ENCODE data around the gene FOXF1. TPM values are rescaled to one million over a fixed set of nuclear protein-coding genes. Genes with fewer than 3 reads are reported as not detected.

FOXF1 gene
- total RNA-seq, 1 experiment from 2014 or later, result not detected

DNA sequence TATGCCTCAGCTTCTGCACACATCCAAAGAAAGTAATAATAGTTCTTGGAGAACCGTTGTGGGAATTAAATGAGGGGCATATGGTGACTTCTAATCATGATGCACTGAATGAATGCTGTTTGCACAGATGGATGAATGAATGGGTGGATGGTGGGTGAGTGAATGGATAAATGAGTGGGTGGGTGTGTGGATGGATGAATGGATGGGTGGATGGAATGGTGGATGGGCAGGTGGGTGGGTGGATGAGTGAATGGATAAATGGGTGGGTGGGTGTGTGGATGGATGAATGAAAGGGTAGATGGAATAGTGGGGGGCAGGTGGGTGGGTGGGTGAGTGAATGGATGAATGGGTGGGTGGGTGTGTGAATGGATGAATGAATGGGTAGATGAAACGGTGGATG lies 44.9 kb upstream of the FOXF1 start:
- TF ChIP-seq, protein P1, sequence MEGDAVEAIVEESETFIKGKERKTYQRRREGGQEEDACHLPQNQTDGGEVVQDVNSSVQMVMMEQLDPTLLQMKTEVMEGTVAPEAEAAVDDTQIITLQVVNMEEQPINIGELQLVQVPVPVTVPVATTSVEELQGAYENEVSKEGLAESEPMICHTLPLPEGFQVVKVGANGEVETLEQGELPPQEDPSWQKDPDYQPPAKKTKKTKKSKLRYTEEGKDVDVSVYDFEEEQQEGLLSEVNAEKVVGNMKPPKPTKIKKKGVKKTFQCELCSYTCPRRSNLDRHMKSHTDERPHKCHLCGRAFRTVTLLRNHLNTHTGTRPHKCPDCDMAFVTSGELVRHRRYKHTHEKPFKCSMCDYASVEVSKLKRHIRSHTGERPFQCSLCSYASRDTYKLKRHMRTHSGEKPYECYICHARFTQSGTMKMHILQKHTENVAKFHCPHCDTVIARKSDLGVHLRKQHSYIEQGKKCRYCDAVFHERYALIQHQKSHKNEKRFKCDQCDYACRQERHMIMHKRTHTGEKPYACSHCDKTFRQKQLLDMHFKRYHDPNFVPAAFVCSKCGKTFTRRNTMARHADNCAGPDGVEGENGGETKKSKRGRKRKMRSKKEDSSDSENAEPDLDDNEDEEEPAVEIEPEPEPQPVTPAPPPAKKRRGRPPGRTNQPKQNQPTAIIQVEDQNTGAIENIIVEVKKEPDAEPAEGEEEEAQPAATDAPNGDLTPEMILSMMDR (IDR thresholded peaks at IDR 0.05; ENCODE audit: unreplicated experiment), result no peak
- CTCF ChIA-PET, result no interaction called here
- H3K27me3 Mint-ChIP-seq (ENCODE audit: unreplicated experiment), result peaks cover 69% of the 10 kb centered on the region
- H3K36me3 Mint-ChIP-seq (ENCODE audit: insufficient read depth, unreplicated experiment), result no peaks in the 10 kb centered on the region
- H3K4me1 Mint-ChIP-seq (ENCODE audit: low read depth, unreplicated experiment), result no peaks in the 10 kb centered on the region
- H3K4me3 Mint-ChIP-seq (ENCODE audit: low read depth, unreplicated experiment), result no peak overlapping the region
- H3K27ac Mint-ChIP-seq (ENCODE audit: unreplicated experiment), result no peak overlapping the region
- intact Hi-C loops (cut with micrococcal nuclease; ENCODE audit: unreplicated experiment), result no loop called here
- peaks cover 8% of the 10 kb centered on the region for H3K9me3 Mint-ChIP-seq (ENCODE audit: low read depth, unreplicated experiment)
- DNase-seq, result no peak
- BruUV-seq (replicated peaks), result no TSS peak

DNA sequence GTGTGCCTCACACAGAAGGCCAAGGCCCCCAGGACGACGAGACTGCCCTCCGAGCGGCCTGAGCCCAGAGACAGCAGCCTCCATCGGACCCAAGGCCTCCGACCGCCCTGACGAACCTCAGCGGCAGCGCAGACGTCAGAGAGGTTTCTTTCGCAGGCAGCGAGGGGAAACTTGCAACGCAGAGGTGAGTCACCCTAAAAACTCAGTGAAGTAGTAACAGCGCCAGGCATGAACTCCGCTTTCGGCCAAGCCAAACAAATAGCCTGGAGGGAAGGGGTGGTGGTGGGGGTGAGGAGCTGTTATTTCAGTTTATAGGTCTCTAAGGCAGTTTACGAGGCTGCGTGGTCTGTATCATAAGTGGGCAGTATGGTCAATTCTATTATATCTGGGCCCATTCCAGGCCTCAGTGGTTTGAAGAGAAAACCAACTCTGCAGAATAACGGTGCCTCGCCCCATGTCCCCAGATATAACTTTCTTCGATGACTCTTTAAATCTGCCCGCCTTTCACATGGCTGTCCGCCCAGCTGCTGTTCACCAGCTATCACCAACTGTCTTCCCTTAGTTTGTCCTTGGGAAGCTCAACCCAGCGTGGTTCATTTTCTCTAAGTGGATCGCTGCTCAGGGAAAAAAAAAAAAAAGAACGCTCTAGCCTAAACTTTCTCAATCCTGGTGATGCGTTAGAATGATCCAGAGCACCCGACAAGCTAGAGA lies 43.5 kb upstream of the FOXF1 start:
- CTCF ChIA-PET, result interaction anchor here (0.6 kb wide), 1 partner anchor 471 kb away, joined by 3 read pairs; no protein-coding TSS in a partner anchor
- Mint-ChIP-seq H3K36me3 (ENCODE audit: insufficient read depth, unreplicated experiment) (no peaks in the 10 kb centered on the region), H3K4me1 (ENCODE audit: low read depth, unreplicated experiment) (no peaks in the 10 kb centered on the region), H3K9me3 (ENCODE audit: low read depth, unreplicated experiment) (peaks cover 8% of the 10 kb centered on the region), H3K27me3 (ENCODE audit: unreplicated experiment) (peaks cover 74% of the 10 kb centered on the region), H3K4me3 (ENCODE audit: low read depth, unreplicated experiment) (no peak overlapping the region), H3K27ac (ENCODE audit: unreplicated experiment) (no peak overlapping the region)
- no peak for DNase-seq
- TF ChIP-seq, protein P1 (IDR thresholded peaks at IDR 0.05; ENCODE audit: unreplicated experiment), result no peak
- intact Hi-C loops (cut with micrococcal nuclease; ENCODE audit: unreplicated experiment), result no loop called here
- BruUV-seq (replicated peaks), result no TSS peak

- TF ChIP-seq, protein P1 (IDR thresholded peaks at IDR 0.05; ENCODE audit: unreplicated experiment), result no peak
- no peak for DNase-seq
- CTCF ChIA-PET, result interaction anchor here (0.6 kb wide), 1 partner anchor 471 kb away, joined by 3 read pairs; no protein-coding TSS in a partner anchor
- BruUV-seq (replicated peaks), result no TSS peak
- H3K27me3 Mint-ChIP-seq (ENCODE audit: unreplicated experiment), result peaks cover 80% of the 10 kb centered on the region
- intact Hi-C loops (cut with micrococcal nuclease; ENCODE audit: unreplicated experiment), result no loop called here
- H3K4me1 Mint-ChIP-seq (ENCODE audit: low read depth, unreplicated experiment), result no peaks in the 10 kb centered on the region
- peaks cover 8% of the 10 kb centered on the region for H3K9me3 Mint-ChIP-seq (ENCODE audit: low read depth, unreplicated experiment)
- no peaks in the 10 kb centered on the region for H3K36me3 Mint-ChIP-seq (ENCODE audit: insufficient read depth, unreplicated experiment)
- H3K27ac Mint-ChIP-seq (ENCODE audit: unreplicated experiment), result no peak overlapping the region
- H3K4me3 Mint-ChIP-seq (ENCODE audit: low read depth, unreplicated experiment), result no peak overlapping the region
Observed at GRCh38 chr16:86467490-86467889, 42.8 kb upstream of the FOXF1 start.

GRCh38 chr16:86470964-86471363 lies 39.4 kb upstream of the FOXF1 start:
- intact Hi-C loops (cut with micrococcal nuclease; ENCODE audit: unreplicated experiment), result no loop called here
- no TSS peak for BruUV-seq (replicated peaks)
- TF ChIP-seq, protein P1 (IDR thresholded peaks at IDR 0.05; ENCODE audit: unreplicated experiment), result no peak
- no peaks in the 10 kb centered on the region for H3K36me3 Mint-ChIP-seq (ENCODE audit: insufficient read depth, unreplicated experiment)
- no peak overlapping the region for H3K4me3 Mint-ChIP-seq (ENCODE audit: low read depth, unreplicated experiment)
- CTCF ChIA-PET, result interaction anchor here (1.7 kb wide), 1 partner anchor 10 kb away, joined by 8 read pairs; no protein-coding TSS in a partner anchor
- no peak overlapping the region for H3K27ac Mint-ChIP-seq (ENCODE audit: unreplicated experiment)
- H3K4me1 Mint-ChIP-seq (ENCODE audit: low read depth, unreplicated experiment), result no peaks in the 10 kb centered on the region
- H3K9me3 Mint-ChIP-seq (ENCODE audit: low read depth, unreplicated experiment), result no peaks in the 10 kb centered on the region
- DNase-seq, result no peak
- H3K27me3 Mint-ChIP-seq (ENCODE audit: unreplicated experiment), result peaks cover 89% of the 10 kb centered on the region
